GM23338 (cell line): ENCODE data around the gene KRTAP22-2.

Source experiments
- CTCF ChIP-seq, 2 experiments: fragments of 200-600 bp in 1 of 2; sonication (generic) in 1 of 2; conservative IDR thresholded peaks; 2 replicates each; pipeline versions ENCODE4 v1.5.1 to v1.6.1; 2016 to 2017; ENCODE audit warnings: antibody characterized with exemption in 2 of 2, low read depth in 2 of 2, mild to moderate bottlenecking in 2 of 2, moderate library complexity in 1 of 2
- ETS1 ChIP-seq: IDR thresholded peaks from 2 replicates; pipeline ENCODE4 v1.6.1; 2016; ENCODE audit warnings: antibody characterized with exemption
- EZH2 ChIP-seq: fragments of 200-600 bp; sonication (generic); IDR thresholded peaks from one replicate; pipeline ENCODE4 v1.8.0; 2017; ENCODE audit warnings: antibody characterized with exemption, mild to moderate bottlenecking, low read depth; ENCODE audit not compliant: unreplicated experiment
- EZH2phosphoT487 ChIP-seq: fragments of 200-600 bp; sonication (generic); IDR thresholded peaks from one replicate; pipeline ENCODE4 v1.8.1; 2018; ENCODE audit warnings: antibody characterized with exemption; ENCODE audit not compliant: unreplicated experiment
- JUNB ChIP-seq: IDR thresholded peaks from one replicate; pipeline ENCODE4 v1.6.1; 2016; ENCODE audit warnings: antibody characterized with exemption; ENCODE audit not compliant: unreplicated experiment
- POLR2AphosphoS5 ChIP-seq: IDR thresholded peaks from 2 replicates; pipeline ENCODE4 v1.6.1; 2016; ENCODE audit warnings: antibody characterized with exemption, low read depth
- REST ChIP-seq: IDR thresholded peaks from one replicate; pipeline ENCODE4 v1.6.1; 2018; ENCODE audit warnings: antibody characterized with exemption; ENCODE audit not compliant: unreplicated experiment
- STAT1 ChIP-seq: IDR thresholded peaks from one replicate; pipeline ENCODE4 v1.6.1; 2016; ENCODE audit warnings: antibody characterized with exemption; ENCODE audit not compliant: unreplicated experiment
- ZNF331 ChIP-seq: fragments of 250-450 bp; sonication (Bioruptor Pico); IDR thresholded peaks from 2 replicates; pipeline ENCODE4 v1.5.0; 2020; ENCODE audit warnings: low read depth, mild to moderate bottlenecking, moderate library complexity

GRCh38 chr21:30612132-30612531 is 21.9 kb upstream of the KRTAP22-2 start:
- no peak for TF ChIP-seq EZH2
- TF ChIP-seq CTCF (conservative IDR thresholded peaks at IDR 0.05; ENCODE audit: low read depth in 2 of 2) = no peak
- no peak for TF ChIP-seq POLR2AphosphoS5
- no peak for TF ChIP-seq REST
- no peak for TF ChIP-seq JUNB
- no peak for TF ChIP-seq STAT1
- TF ChIP-seq ETS1 = no peak
- no peak for TF ChIP-seq EZH2phosphoT487
- TF ChIP-seq ZNF331 (CRISPR knock-in tag) = no peak
